ENCODE data around the gene ZNF708. TPM values are rescaled to one million over a fixed set of nuclear protein-coding genes. Genes with fewer than 3 reads are reported as not detected.

The ZNF708 gene
- total and polyA plus RNA-seq, 2 of the 8 experiments (the other 6 are each of a cell fraction or from before 2014, with no cell fraction given) = 4.1 to 40.0 TPM

GRCh38 chr19:21321996-21322395 is 7.2 kb downstream of the ZNF708 start:
- no peak overlapping the region for H3K4ac ChIP-seq (replicated peaks; ENCODE audit: insufficient read length, low read depth, low read length)
- no peak overlapping the region for H2BK12ac ChIP-seq (ENCODE audit: low read depth, low read length)
- H4K20me1 ChIP-seq (replicated peaks in 1 of 2; ENCODE audit: control insufficient read depth in 1 of 2, insufficient read depth in 2 of 2, low read length in 2 of 2) = peaks cover 0 to 15% of the 10 kb centered on the region in 2 experiments
- no peak for TF ChIP-seq RNF2 (IDR thresholded peaks at IDR 0.05; ENCODE audit: borderline replicate concordance, low read depth, low read length, missing control alignments, poor library complexity, severe bottlenecking)
- no peak for TF ChIP-seq SAP30 (IDR thresholded peaks at IDR 0.05; ENCODE audit: insufficient read depth, insufficient replicate concordance, low read length)
- TF ChIP-seq POLR2A (IDR thresholded peaks at IDR 0.05; ENCODE audit: control extremely low read depth in 1 of 2, low read depth in 2 of 2, low read length in 2 of 2) = 0 out of 3 replicates have a peak, but pooled peaks of 1 of the 2 experiments have one; percentile 10
- no peak for TF ChIP-seq EZH2 (IDR thresholded peaks at IDR 0.05; ENCODE audit: low read depth, low read length, severe bottlenecking)
- TF ChIP-seq CEBPB (IDR thresholded peaks at IDR 0.05; ENCODE audit: low read depth, low read length) = no peak
- no peaks in the 10 kb centered on the region for H3K23me2 ChIP-seq (ENCODE audit: low read depth, low read length)
- no peak overlapping the region for H4K8ac ChIP-seq (ENCODE audit: extremely low read depth, insufficient read depth, low read length)
- H3K4me3 ChIP-seq (ENCODE audit: extremely low read depth in 1 of 4, insufficient read depth in 2 of 4, low read depth in 3 of 4, low read length in 4 of 4) = no peak overlapping the region
- H3K27me3 ChIP-seq (replicated peaks in 1 of 4; ENCODE audit: control insufficient read depth in 3 of 4, extremely low read depth in 1 of 4, insufficient read depth in 3 of 4, low read length in 3 of 4) = no peaks in the 10 kb centered on the region; a peak in 1 of 7 replicates
- H3K9me3 ChIP-seq (ENCODE audit: insufficient read depth in 2 of 2, low read depth in 1 of 2, low read length in 1 of 2) = 0 out of 4 replicates have a peak, but pooled peaks cover 0 to 5% of the 10 kb centered on the region in 2 experiments
- H3K4me1 ChIP-seq (replicated peaks in 1 of 4; ENCODE audit: control insufficient read depth in 3 of 4, insufficient read depth in 4 of 4, low read length in 3 of 4) = peaks cover 0 to 9% (median 4%) of the 10 kb centered on the region in 4 experiments; a peak in 4 of 7 replicates
- H2AK5ac ChIP-seq (ENCODE audit: low read depth, low read length) = no peak overlapping the region
- H2BK5ac ChIP-seq (ENCODE audit: low read depth, low read length) = no peak overlapping the region
- peaks cover 0 to 11% (median 5%) of the 10 kb centered on the region in 4 experiments; a peak in 4 of 8 replicates for H3K36me3 ChIP-seq (ENCODE audit: control insufficient read depth in 2 of 4, insufficient read depth in 4 of 4, low read length in 3 of 4)
- CTCF ChIA-PET (ENCODE audit: partially characterized antibody) = interaction anchor here (1.9 kb wide), 1 partner anchor 120 kb away, joined by 6 read pairs; no protein-coding TSS in a partner anchor
- H3K4me2 ChIP-seq (ENCODE audit: insufficient read depth in 1 of 2, low read depth in 2 of 2, low read length in 2 of 2) = no peak overlapping the region
- no peak overlapping the region for H3K56ac ChIP-seq (replicated peaks; ENCODE audit: insufficient read length, low read depth, low read length)
- no peak overlapping the region for H2BK20ac ChIP-seq (ENCODE audit: low read length)
- POLR2A ChIA-PET (ENCODE audit: partially characterized antibody) = interaction anchor here (0.6 to 1.5 kb wide), 5 partner anchors 10 to 1913 kb away, joined by 3 to 5 read pairs (median 4); partner anchors contain the start of gene ZNF738
- H3K79me1 ChIP-seq (ENCODE audit: low read depth, low read length) = peaks cover 8% of the 10 kb centered on the region
- no peak overlapping the region for H3K18ac ChIP-seq (ENCODE audit: extremely low read depth, low read length)
- H4K91ac ChIP-seq (replicated peaks; ENCODE audit: insufficient read length, low read length) = no peak overlapping the region
- H3K9ac ChIP-seq (replicated peaks in 1 of 4; ENCODE audit: extremely low read depth in 1 of 4, low read depth in 3 of 4, low read length in 3 of 4) = no peak overlapping the region
- no peak overlapping the region for H3K14ac ChIP-seq (ENCODE audit: insufficient read length)
- no peak overlapping the region for H2BK15ac ChIP-seq (ENCODE audit: low read length)
- WGBS, 2 experiments (ENCODE audit: extremely low coverage in 1 of 2, insufficient coverage in 1 of 2, insufficient read length in 1 of 2, insufficient replicate concordance in 2 of 2, low coverage in 1 of 2, low lambda C conversion rate in 2 of 2, missing lambda C conversion rate in 1 of 2) = 91% methylated on average over 2 of the region's 4 CpGs; no CpG with 5 or more reads in 1 of the 2 experiments
- H3K23ac ChIP-seq (ENCODE audit: insufficient read length) = no peak overlapping the region
- no peak overlapping the region for H3K27ac ChIP-seq (ENCODE audit: low read depth, low read length)
- no peak for FAIRE-seq
- peaks cover 3 to 99% of the 10 kb centered on the region in 2 experiments; a peak in 3 of 4 replicates for H3K79me2 ChIP-seq (ENCODE audit: control insufficient read depth in 1 of 2, insufficient read depth in 2 of 2, low read length in 2 of 2)
- H2BK120ac ChIP-seq (replicated peaks; ENCODE audit: low read depth, low read length) = no peak overlapping the region
- H4K5ac ChIP-seq (ENCODE audit: insufficient read length, low read depth, low read length) = no peak overlapping the region
- no peak overlapping the region for H2AFZ ChIP-seq (ENCODE audit: low read length)
- DNase-seq (ENCODE audit: low read depth in 1 of 2, low spot score in 2 of 2) = no peak
